ENCODE measurements around the gene SLC25A24. TPM values are rescaled to one million over a fixed set of nuclear protein-coding genes. Genes with fewer than 3 reads are reported as not detected.
"Not testable (repeated sequence)": the region's sequence is repeated elsewhere in the genome, so short reads cannot be mapped to it uniquely, and the experiment has no call there.

SLC25A24 gene
- total RNA-seq, 4 donors from 2014 or later, result 30.5 to 108 (median 62.2) TPM

- Histone ChIP-seq H3K27ac (no peak overlapping the region), H3K4me1 (no peaks in the 10 kb centered on the region), H3K4me3 (no peak overlapping the region), H3K9me3 (no peaks in the 10 kb centered on the region), H3K36me3 (peaks cover 0 to 49% (median 0%) of the 10 kb centered on the region in 3 donors), H3K27me3 (no peaks in the 10 kb centered on the region)
- DNase-seq, result no peak
- TF ChIP-seq POLR2A (IDR thresholded peaks at IDR 0.05) (no peak), CTCF (IDR thresholded peaks at IDR 0.05) (no peak)
Measured at GRCh38 chr1:108158893-108159453, 41.2 kb downstream of the SLC25A24 start.

- H3K4me1 ChIP-seq, result no peaks in the 10 kb centered on the region
- no peak overlapping the region for H3K4me3 ChIP-seq
Measured at GRCh38 chr1:108154314-108154713, 45.8 kb downstream of the SLC25A24 start.

GRCh38 chr1:108152782-108153222 is 47.3 kb downstream of the SLC25A24 start:
- peaks cover 0 to 94% (median 7%) of the 10 kb centered on the region in 3 donors for H3K36me3 ChIP-seq
- H3K27ac ChIP-seq, result no peak overlapping the region
- H3K4me1 ChIP-seq, result no peaks in the 10 kb centered on the region
- H3K9me3 ChIP-seq, result no peaks in the 10 kb centered on the region
- TF ChIP-seq POLR2A (IDR thresholded peaks at IDR 0.05), result no peak
- no peak for TF ChIP-seq CTCF (IDR thresholded peaks at IDR 0.05)
- no peak overlapping the region for H3K4me3 ChIP-seq
- no peaks in the 10 kb centered on the region for H3K27me3 ChIP-seq
- no peak for DNase-seq

More at GRCh38 chr1:108154314-108154713, 45.8 kb downstream of the SLC25A24 start:
- Histone ChIP-seq H3K27ac (no peak overlapping the region), H3K9me3 (no peaks in the 10 kb centered on the region), H3K36me3 (peaks cover 0 to 89% (median 7%) of the 10 kb centered on the region in 3 donors), H3K27me3 (no peaks in the 10 kb centered on the region)
- no peak for TF ChIP-seq POLR2A (IDR thresholded peaks at IDR 0.05)
- no peak for TF ChIP-seq CTCF (IDR thresholded peaks at IDR 0.05)
- no peak for DNase-seq

- DNase-seq, result no peak
- H3K27me3 ChIP-seq, result no peaks in the 10 kb centered on the region
- H3K36me3 ChIP-seq, result peaks cover 0 to 94% (median 7%) of the 10 kb centered on the region in 3 donors
- TF ChIP-seq POLR2A (IDR thresholded peaks at IDR 0.05) (no peak), CTCF (IDR thresholded peaks at IDR 0.05) (no peak)
- H3K4me1 ChIP-seq, result no peaks in the 10 kb centered on the region
- no peak overlapping the region for H3K27ac ChIP-seq
- no peak overlapping the region for H3K4me3 ChIP-seq
- H3K9me3 ChIP-seq, result no peaks in the 10 kb centered on the region
Measured at GRCh38 chr1:108151548-108151947, 48.6 kb downstream of the SLC25A24 start.

- TF ChIP-seq CTCF (IDR thresholded peaks at IDR 0.05) (no peak), POLR2A (IDR thresholded peaks at IDR 0.05) (no peak)
- H3K4me1 ChIP-seq, result no peaks in the 10 kb centered on the region
- no peaks in the 10 kb centered on the region for H3K9me3 ChIP-seq
- H3K36me3 ChIP-seq, result peaks cover 0 to 84% (median 7%) of the 10 kb centered on the region in 3 donors
- no peak overlapping the region for H3K4me3 ChIP-seq
- no peaks in the 10 kb centered on the region for H3K27me3 ChIP-seq
- H3K27ac ChIP-seq, result no peak overlapping the region
- DNase-seq, result no peak
Measured at GRCh38 chr1:108149796-108150467, 50.2 kb downstream of the SLC25A24 start.

- H3K27ac ChIP-seq, DNase-seq, H3K27me3 ChIP-seq, H3K4me3 ChIP-seq, H3K4me1 ChIP-seq, H3K9me3 ChIP-seq: not testable (repeated sequence)
- peaks cover 0 to 66% (median 0%) of the 10 kb centered on the region in 3 donors for H3K36me3 ChIP-seq
Measured at GRCh38 chr1:108144569-108144968, 55.6 kb downstream of the SLC25A24 start.
